A549 (cell line): ENCODE data around the gene ANAPC15. TPM values are rescaled to one million over a fixed set of nuclear protein-coding genes. Genes with fewer than 3 reads are reported as not detected.

Experiments used
- ATAC-seq, 2 experiments: fragments of 200-7000 bp in 1 of 2; fragments of >200 bp in 1 of 2; cut with Nextera tagmentation in 1 of 2; cut with Tn5 transposase in 1 of 2; 3 replicates each; pipeline versions ENCODE4 v1.8.0 to v1.9.1; 2018 to 2020; ENCODE audit warnings: mild to moderate bottlenecking in 1 of 2, moderate library complexity in 1 of 2
- CTCF ChIA-PET: fragments of 300-600 bp; sonication (Branson Sonifier 250); formaldehyde crosslinking; extraction: SDS; loops from one replicate; lab custom pipeline; 2021; ENCODE audit warnings: antibody characterized with exemption, inconsistent platforms; lab: Yijun Ruan, JAX
- POLR2A ChIA-PET: fragments of 350-600 bp; formaldehyde crosslinking; extraction: SDS; loops from one replicate; lab custom pipeline; 2021; ENCODE audit warnings: antibody characterized with exemption, inconsistent platforms; lab: Yijun Ruan, JAX
- DNase-seq, 2 experiments: peaks; one replicate each; pipeline versions ENCODE4 v3.0.0 to v3.0.0-alpha.2; 2011 to 2016; ENCODE audit warnings: low read depth in 1 of 2, low spot score in 1 of 2
- FAIRE-seq: peaks from 2 replicates; lab custom pipeline; 2011; peaks lifted over from hg19 to GRCh38; lab: Jason Lieb, UNC
- H3K27ac ChIP-seq, 2 experiments: fragments of >200 bp; sonication (Bioruptor Twin); formaldehyde crosslinking; 3 replicates each; pipeline ENCODE4 v1.5.1; 2016 to 2017
- H3K4me1 ChIP-seq: fragments of >200 bp; sonication (Bioruptor Twin); formaldehyde crosslinking; 3 replicates; pipeline ENCODE4 v1.6.1; 2016
- H3K4me2 ChIP-seq: fragments of >200 bp; sonication (Bioruptor Twin); formaldehyde crosslinking; 3 replicates; pipeline ENCODE4 v1.6.1; 2016
- H3K4me3 ChIP-seq: fragments of >200 bp; sonication (Bioruptor Twin); formaldehyde crosslinking; 3 replicates; pipeline ENCODE4 v1.5.1; 2016
- H3K9me3 ChIP-seq: fragments of >200 bp; sonication (Bioruptor Twin); formaldehyde crosslinking; 3 replicates; pipeline ENCODE4 v1.6.1; 2016
- BHLHE40 ChIP-seq: IDR thresholded peaks from 2 replicates; pipeline ENCODE4 v1.6.1; 2012; ENCODE audit warnings: low read depth, low read length, inconsistent platforms
- CEBPB ChIP-seq, 2 experiments: fragments of >200 bp in 1 of 2; sonication (Bioruptor Twin) in 1 of 2; formaldehyde crosslinking in 1 of 2; IDR thresholded peaks; 2 replicates each; pipeline ENCODE4 v1.6.1; 2012 to 2016
- CHD2 ChIP-seq: fragments of 150-350 bp; IDR thresholded peaks from 2 replicates; pipeline ENCODE4 v1.6.1; 2014; ENCODE audit warnings: low read length; ENCODE audit not compliant: partially characterized antibody
- CHD4 ChIP-seq: fragments of 200-600 bp; sonication (generic); IDR thresholded peaks from 2 replicates; pipeline ENCODE4 v1.6.1; 2016; ENCODE audit warnings: antibody characterized with exemption, mild to moderate bottlenecking, borderline replicate concordance
- E2F6 ChIP-seq: IDR thresholded peaks from 2 replicates; pipeline ENCODE4 v1.6.1; 2012; ENCODE audit warnings: low read depth, borderline replicate concordance
- EHF ChIP-seq: fragments of 250-450 bp; sonication (Bioruptor Pico); IDR thresholded peaks from 2 replicates; pipeline ENCODE4 v1.5.0; 2020; ENCODE audit warnings: mild to moderate bottlenecking
- EHMT2 ChIP-seq: fragments of 200-600 bp; sonication (generic); IDR thresholded peaks from 2 replicates; pipeline ENCODE4 v1.6.1; 2016; ENCODE audit warnings: antibody characterized with exemption, low read depth, mild to moderate bottlenecking, moderate library complexity
- EP300 ChIP-seq, 2 experiments: fragments of >200 bp; sonication (Bioruptor Twin); formaldehyde crosslinking; IDR thresholded peaks; 2 replicates in 1 of 2; 3 replicates in 1 of 2; pipeline ENCODE4 v1.6.1; 2016 to 2017
- ESRRA ChIP-seq: fragments of 150-350 bp; IDR thresholded peaks from 2 replicates; pipeline ENCODE4 v1.6.1; 2014; ENCODE audit warnings: mild to moderate bottlenecking, low read length, borderline replicate concordance
- FOSL2 ChIP-seq, 2 experiments: fragments of 450-650 bp in 1 of 2; fragments of >200 bp in 1 of 2; sonication (Bioruptor Twin) in 1 of 2; formaldehyde crosslinking; IDR thresholded peaks; 2 replicates each; pipeline versions ENCODE4 v1.5.0 to v1.6.1; 2016 to 2020; ENCODE audit warnings: mild to moderate bottlenecking in 1 of 2, moderate library complexity in 1 of 2
- HMGXB4 ChIP-seq: fragments of 250-450 bp; sonication (Bioruptor Pico); IDR thresholded peaks from 2 replicates; pipeline ENCODE4 v1.5.0; 2021; ENCODE audit warnings: mild to moderate bottlenecking, moderate library complexity, borderline replicate concordance
- HOXB5 ChIP-seq: fragments of 250-450 bp; sonication (Bioruptor Pico); IDR thresholded peaks from 2 replicates; pipeline ENCODE4 v1.5.0; 2020; ENCODE audit warnings: mild to moderate bottlenecking, moderate library complexity
- JUN ChIP-seq, 2 experiments: fragments of >200 bp; sonication (Bioruptor Twin); formaldehyde crosslinking; IDR thresholded peaks; 2 replicates in 1 of 2; 3 replicates in 1 of 2; pipeline ENCODE4 v1.6.1; 2016 to 2017
- KDM1A ChIP-seq: fragments of 200-600 bp; sonication (generic); IDR thresholded peaks from 2 replicates; pipeline ENCODE4 v1.6.1; 2016; ENCODE audit warnings: low read depth, mild to moderate bottlenecking
- KDM5A ChIP-seq: fragments of 200-600 bp; sonication (generic); IDR thresholded peaks from 2 replicates; pipeline ENCODE4 v1.6.1; 2016; ENCODE audit warnings: antibody characterized with exemption, mild to moderate bottlenecking
- MAZ ChIP-seq: fragments of 150-350 bp; IDR thresholded peaks from 2 replicates; pipeline ENCODE4 v1.6.1; 2014; ENCODE audit warnings: antibody characterized with exemption, low read depth, low read length, borderline replicate concordance
- RNF2 ChIP-seq: fragments of 200-600 bp; sonication (generic); IDR thresholded peaks from 2 replicates; pipeline ENCODE4 v1.6.1; 2016; ENCODE audit warnings: low read depth, mild to moderate bottlenecking, antibody characterized with exemption, moderate library complexity, borderline replicate concordance
- TFCP2L1 ChIP-seq: fragments of 250-450 bp; sonication (Bioruptor Pico); IDR thresholded peaks from 2 replicates; pipeline ENCODE4 v1.5.0; 2021; ENCODE audit warnings: mild to moderate bottlenecking
- TP53 ChIP-seq: fragments of 250-450 bp; sonication (Bioruptor Pico); IDR thresholded peaks from 2 replicates; pipeline ENCODE4 v1.5.0; 2021; ENCODE audit warnings: mild to moderate bottlenecking, moderate library complexity
- ZNF302 ChIP-seq: fragments of 250-450 bp; sonication (Bioruptor Pico); IDR thresholded peaks from 2 replicates; pipeline ENCODE4 v1.9.0; 2021; ENCODE audit warnings: inconsistent platforms, mild to moderate bottlenecking, moderate library complexity
- ZSCAN20 ChIP-seq: fragments of 250-450 bp; sonication (Bioruptor Pico); IDR thresholded peaks from 2 replicates; pipeline ENCODE4 v1.8.0; 2022; ENCODE audit warnings: mild to moderate bottlenecking, moderate library complexity
- WGBS: methylation state at CpG from one replicate; pipeline ENCODE4 v1.1.6; 2017; ENCODE audit errors: missing lambda C conversion rate; 5-methylcytosine and 5-hydroxymethylcytosine counted together
- polyA plus RNA-seq, 4 experiments: library from polyadenylated mRNA; depleted of rRNA in 3 of 4; stranded (reverse); fragments of >200 nt; fragmentation: RNase III in 1 of 4; extraction: RNeasy Plus Mini Kit Qiagen cat#74134 plus additional on column Dnase treatment in 1 of 4; gene quantifications; 2 replicates in 3 of 4; 3 replicates in 1 of 4; pipeline ENCODE4 v1.2.3, GENCODE V29; 2011 to 2017
- TF ChIP-seq, protein P1 (sequence below): IDR thresholded peaks from 2 replicates; pipeline ENCODE4 v1.6.1; 2012

The ANAPC15 gene
- polyA plus RNA-seq, 2 of the 4 experiments (the other 2 are of a cell fraction), result 88.2 to 96.2 TPM

DNA sequence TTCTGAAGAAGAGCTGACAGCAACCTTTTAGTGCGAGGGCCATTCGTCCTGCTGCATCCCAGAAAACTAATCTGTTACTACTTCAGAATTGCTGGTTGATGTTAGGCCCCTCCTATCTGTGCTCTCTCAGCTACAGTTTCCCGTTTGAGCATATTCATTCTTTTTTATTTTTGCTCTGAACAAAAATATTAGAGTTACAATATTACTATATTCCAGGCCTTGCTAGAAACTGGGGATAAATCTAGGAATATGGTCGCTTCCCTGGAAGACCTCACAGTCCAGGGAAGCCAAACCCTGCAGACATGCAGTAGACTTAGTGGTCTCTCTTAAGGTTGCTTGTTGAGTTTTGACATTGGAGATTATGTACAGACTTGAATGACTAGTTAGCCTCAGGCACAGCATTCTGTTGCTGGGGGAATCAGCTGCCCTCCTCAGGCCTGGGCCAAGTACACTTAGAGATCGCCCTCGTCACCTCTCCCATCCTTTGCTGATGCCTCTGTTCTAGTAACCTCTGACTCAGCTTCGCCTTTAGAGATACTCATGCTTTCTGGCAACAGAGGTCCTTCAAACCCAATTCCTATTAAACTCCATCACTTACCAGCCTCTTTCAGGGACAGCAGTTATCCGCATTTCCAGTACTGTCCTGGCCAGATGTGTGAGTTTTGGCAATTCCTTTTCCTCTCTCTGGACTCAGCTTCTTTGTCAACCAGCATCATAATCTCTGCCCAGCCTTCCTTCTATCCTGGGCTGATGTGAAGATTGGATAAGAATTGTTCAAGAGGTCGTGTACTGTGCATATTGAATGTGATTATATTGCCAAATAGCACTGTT lies 698 bp upstream of the ANAPC15 start (continued):
- TF ChIP-seq HMGXB4 (CRISPR knock-in tag) (no peak), EP300 (IDR thresholded peaks at IDR 0.05) (no peak), ZSCAN20 (CRISPR knock-in tag) (no peak), TFCP2L1 (no peak), EHF (no peak), RNF2 (no peak)
- TF ChIP-seq, protein P1, sequence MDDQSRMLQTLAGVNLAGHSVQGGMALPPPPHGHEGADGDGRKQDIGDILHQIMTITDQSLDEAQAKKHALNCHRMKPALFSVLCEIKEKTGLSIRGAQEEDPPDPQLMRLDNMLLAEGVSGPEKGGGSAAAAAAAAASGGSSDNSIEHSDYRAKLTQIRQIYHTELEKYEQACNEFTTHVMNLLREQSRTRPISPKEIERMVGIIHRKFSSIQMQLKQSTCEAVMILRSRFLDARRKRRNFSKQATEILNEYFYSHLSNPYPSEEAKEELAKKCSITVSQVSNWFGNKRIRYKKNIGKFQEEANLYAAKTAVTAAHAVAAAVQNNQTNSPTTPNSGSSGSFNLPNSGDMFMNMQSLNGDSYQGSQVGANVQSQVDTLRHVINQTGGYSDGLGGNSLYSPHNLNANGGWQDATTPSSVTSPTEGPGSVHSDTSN, result no peak
- TF ChIP-seq, all 56 proteins: peak for 4

DNA sequence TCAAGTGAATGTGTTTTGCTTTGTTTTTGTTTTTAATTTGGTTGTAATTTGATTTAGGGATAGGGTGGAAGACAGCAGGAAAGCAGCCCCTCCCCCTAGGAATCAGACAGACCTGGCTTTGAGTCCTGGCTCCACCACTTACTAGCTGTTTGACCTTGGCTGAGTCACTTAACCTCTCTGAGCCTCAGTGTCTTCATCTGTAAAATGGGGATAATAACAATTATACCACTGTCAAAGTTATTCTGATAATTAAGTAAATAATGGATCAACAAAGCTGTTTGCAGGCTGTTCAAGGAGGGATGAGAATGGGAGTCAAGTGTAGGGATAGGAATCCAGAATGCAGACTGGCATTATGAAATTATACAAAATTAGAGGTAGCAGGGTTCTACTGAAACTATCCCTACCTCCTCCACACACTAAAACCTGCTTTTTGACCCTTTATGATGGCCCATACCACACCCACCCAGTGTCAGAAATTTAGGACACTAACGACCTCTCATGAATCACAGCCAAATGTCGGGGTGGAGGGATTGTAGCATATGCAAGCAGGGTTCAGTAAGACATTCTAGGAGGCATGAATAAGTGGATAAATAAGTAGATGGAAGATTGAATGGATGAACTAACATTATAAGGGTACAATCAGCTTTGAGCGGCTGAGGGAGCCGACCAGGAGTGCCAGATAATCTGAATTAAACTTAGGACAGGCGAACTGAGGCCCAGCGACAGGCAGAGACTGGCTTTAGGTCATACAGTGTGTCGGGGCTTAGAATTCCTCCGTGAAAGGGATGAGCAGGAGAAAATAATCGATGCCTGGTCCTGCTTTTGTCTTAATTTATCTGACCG lies 974 bp downstream of the ANAPC15 start:
- POLR2A ChIA-PET, result interaction anchor here (0.6 to 1.6 kb wide), 12 partner anchors 9 to 124 kb away, joined by 3 to 20 read pairs (median 3); partner anchors contain the start of gene LAMTOR1
- WGBS, result 3% methylated on average over 10 of the region's 10 CpGs
- TF ChIP-seq KDM1A, result peak; percentile 15; the same call in 1 of the 2 replicates
- no peak for TF ChIP-seq FOSL2 (IDR thresholded peaks at IDR 0.05)
- 0 out of 2 replicates have a peak, but pooled peaks have one; percentile 6 for TF ChIP-seq FOSL2 (CRISPR knock-in tag; IDR thresholded peaks at IDR 0.05)
- no peak for TF ChIP-seq HOXB5 (CRISPR knock-in tag)
- peak; percentile 43; the same call in 1 of the 2 replicates for TF ChIP-seq CHD4
- peak; percentile 89; the same call in 1 of the 2 replicates for TF ChIP-seq ESRRA
- TF ChIP-seq, all 56 proteins: peak for 4
- CTCF ChIA-PET, result interaction anchor here (0.7 to 3.0 kb wide), 10 partner anchors 33 to 320 kb away, joined by 3 to 26 read pairs (median 3); no protein-coding TSS in a partner anchor
- DNase-seq, result no peak
- H3K27ac ChIP-seq, result peak overlapping the region; percentile 94 to 97
- peak overlapping the region; percentile 51 for H3K4me3 ChIP-seq
- peak; percentile 19 to 39 for ATAC-seq
- peaks cover 9% of the 10 kb centered on the region; the same call in 2 of the 3 replicates for H3K4me1 ChIP-seq
- H3K9me3 ChIP-seq, result no peaks in the 10 kb centered on the region
- FAIRE-seq, result no peak
- peak overlapping the region; percentile 80 for H3K4me2 ChIP-seq

- no peak for FAIRE-seq
- DNase-seq, result no peak
- H3K4me2 ChIP-seq, result no peak within 1 kb of the TSS
- H3K4me1 ChIP-seq, result peaks cover 14% of the 10 kb centered on the region
- H3K27ac ChIP-seq, result no peak within 1 kb of the TSS
- CTCF ChIA-PET, result interaction anchor here (0.6 to 6.7 kb wide), 8 partner anchors 15 to 325 kb away, joined by 3 to 23 read pairs (median 4); no protein-coding TSS in a partner anchor
- H3K4me3 ChIP-seq, result no peak within 1 kb of the TSS
- POLR2A ChIA-PET, result no interaction called here
- TF ChIP-seq CHD2 (no peak), EHF (no peak), BHLHE40 (no peak), KDM5A (no peak), CEBPB (IDR thresholded peaks at IDR 0.05) (no peak), MAZ (no peak), ZNF302 (no peak), E2F6 (no peak), ESRRA (no peak), EHMT2 (no peak), TP53 (CRISPR knock-in tag) (no peak), JUN (IDR thresholded peaks at IDR 0.05) (no peak)
- H3K9me3 ChIP-seq, result no peaks in the 10 kb centered on the region
- no peak for ATAC-seq
- WGBS, result 93% methylated on average over 7 of the region's 14 CpGs
These were observed 6.6 kb downstream of the ANAPC15 start, which contains the start of gene TOMT for GRCh38 chr11:72105888-72106287. TOMT (plus strand) TSS chr11:72105924; CDS start chr11:72105952, 28 bp downstream.
